ENCODE results near the gene USP20.

Gene USP20

GRCh38 chr9:129823542-129823934, 11.7 kb upstream of the USP20 start:
- no peak for DNase-seq (ENCODE audit: low read depth, low spot score)

DNA sequence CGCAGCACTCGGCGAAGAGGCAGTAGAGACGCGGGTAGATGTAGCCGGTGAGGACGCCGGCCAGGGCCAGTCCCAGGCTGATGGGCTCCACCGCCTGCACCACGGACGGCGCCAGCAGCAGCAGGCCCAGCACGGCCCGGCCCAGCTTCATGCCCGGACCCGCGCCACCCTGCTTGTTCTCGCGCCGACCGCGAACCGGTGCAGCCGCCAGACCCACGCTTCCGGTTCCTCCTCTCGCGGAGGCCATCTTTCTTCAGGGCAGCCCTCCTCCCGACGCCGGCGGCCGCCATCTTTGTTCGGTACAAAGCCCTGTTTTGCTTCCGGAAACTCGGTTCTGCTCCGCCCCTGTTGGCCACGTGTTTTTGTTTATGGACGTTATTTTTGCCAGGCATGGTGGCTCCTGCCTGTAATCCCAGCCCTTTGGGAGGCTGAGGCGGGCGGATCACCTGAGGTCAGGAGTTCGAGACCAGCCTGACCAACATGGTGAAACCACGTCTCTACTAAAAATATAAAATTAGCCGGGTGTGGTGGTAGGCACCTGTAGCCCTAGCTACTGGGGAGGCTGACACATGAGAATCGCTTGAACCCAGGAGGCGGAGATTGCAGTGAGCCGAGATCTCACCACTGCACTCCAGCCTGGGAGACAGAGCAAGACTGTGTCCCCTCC, 11.2 kb upstream of the USP20 start, which contains the start of gene TOR1A:
TSS of gene TOR1A (minus strand) at position 202 of the 667 bp plus-strand sequence. CDS start at position 151, 51 bp downstream.
- peak; percentile 87 for DNase-seq (ENCODE audit: low read depth, low spot score)

DNA sequence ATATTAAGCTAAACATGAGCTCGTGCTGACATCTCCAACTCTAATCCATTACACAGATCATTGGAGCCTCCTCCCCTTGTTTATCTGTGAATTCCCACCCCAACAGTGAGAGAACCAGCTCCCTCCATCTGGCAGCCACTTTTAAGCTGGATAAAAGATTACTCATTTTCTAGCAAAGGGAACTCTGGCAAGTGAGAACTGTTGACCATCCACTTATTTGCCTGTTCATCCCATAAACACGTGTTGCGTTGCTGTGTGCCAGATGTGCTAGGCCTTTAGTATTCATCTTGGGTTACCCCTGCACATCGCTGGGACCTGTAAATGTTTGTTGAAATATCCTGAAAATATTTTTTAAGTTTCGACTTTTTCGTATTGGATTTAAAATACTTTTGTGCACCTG, 8.9 kb upstream of the USP20 start:
- no peak for DNase-seq (ENCODE audit: low read depth, low spot score)

DNA sequence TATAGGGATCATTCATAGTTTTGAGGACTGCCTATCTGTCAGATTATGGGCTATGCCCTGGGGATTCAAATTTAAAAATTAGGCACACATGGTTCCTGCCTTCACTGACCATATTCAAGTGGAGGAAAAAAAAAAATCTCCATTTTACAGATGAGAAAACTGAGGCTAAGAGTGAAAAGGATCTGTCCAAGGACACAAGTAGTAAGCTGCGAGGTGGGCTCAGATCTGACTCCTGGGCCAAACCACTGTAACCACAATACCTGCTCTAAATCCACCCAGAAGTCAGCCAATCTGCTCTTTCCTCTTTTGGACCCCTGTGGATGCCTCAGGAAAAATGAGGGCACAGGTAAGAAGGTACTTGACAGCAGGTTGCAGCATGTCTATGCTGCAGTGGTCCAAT, 8.5 kb upstream of the USP20 start:
- no peak for DNase-seq (ENCODE audit: low read depth, low spot score)

DNA sequence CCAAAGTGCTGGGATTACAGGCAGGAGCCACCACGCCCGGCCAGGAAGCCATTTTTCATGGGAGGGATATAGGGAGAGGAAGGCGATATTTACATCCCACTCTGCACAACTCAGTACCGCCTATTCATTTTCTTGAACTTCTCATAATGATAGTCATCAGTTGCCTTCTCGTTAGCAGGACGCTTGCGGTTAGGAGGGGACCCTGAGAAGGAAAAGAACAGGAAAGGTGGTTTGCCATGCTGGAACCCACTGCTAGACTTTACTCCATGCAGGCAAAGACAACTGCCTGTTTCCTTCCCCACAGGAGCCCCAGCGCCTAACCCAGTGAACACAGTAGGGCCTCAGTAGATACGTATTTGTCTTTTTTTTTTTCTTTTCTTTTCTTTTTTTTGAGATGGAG, 7.2 kb upstream of the USP20 start:
- no peak for DNase-seq (ENCODE audit: low read depth, low spot score)

GRCh38 chr9:129828969-129829368, 6.3 kb upstream of the USP20 start:
- no peak for DNase-seq (ENCODE audit: low read depth, low spot score)

- no peak for DNase-seq (ENCODE audit: low read depth, low spot score)
These were observed 2.3 kb upstream of the USP20 start for GRCh38 chr9:129832982-129833381.

DNA sequence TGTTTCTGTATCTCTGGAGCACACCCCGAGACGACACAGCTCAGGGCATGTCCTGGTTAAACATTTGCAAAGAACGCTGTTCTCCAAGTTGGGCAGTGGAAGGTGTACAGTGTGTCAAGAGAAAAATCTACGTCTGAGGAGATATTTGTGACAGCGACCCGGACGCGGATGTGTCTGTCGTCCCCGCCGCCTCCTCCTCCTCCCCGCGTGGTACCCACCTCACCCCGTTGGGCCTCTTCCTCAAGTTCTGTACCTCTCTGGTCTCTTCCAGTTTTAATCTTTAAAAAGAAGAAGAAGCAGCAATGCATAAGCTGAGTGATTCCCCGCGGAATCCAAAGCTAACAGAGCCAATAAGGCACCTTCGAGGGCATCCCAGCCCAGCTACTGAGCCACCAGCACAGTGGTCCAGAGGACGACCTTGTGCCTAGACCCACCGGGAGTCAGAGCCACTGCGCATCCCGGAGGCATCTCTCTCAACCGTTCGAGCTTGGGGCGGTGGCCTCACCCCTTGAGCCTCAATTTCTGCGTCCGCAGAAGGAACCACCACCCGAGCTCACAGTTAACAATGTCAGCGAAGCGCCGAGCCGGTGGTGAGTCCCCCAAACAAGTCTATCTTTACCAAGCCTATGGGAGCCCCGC, 650 bp upstream of the USP20 start:
- no peak for DNase-seq (ENCODE audit: low read depth, low spot score)

DNA sequence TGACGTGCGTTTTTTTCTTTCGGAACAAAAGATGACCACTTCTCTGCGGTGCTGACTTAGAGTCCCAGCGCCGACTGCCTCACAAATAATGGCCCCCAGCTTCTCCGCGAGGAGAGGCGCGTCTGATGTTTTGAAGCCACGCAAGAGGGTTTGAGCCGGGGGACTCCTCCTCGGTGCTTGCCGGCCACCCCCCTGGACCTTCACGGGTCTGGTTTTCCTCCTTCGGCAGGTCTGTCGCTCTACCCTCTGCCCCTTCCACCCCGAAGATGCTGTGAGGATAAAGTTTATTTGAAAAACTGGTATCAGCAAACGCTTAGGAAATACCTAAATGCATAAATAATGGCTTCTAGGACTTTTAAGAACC, 584 bp downstream of the USP20 start:
- no peak for DNase-seq (ENCODE audit: low read depth, low spot score)

DNA sequence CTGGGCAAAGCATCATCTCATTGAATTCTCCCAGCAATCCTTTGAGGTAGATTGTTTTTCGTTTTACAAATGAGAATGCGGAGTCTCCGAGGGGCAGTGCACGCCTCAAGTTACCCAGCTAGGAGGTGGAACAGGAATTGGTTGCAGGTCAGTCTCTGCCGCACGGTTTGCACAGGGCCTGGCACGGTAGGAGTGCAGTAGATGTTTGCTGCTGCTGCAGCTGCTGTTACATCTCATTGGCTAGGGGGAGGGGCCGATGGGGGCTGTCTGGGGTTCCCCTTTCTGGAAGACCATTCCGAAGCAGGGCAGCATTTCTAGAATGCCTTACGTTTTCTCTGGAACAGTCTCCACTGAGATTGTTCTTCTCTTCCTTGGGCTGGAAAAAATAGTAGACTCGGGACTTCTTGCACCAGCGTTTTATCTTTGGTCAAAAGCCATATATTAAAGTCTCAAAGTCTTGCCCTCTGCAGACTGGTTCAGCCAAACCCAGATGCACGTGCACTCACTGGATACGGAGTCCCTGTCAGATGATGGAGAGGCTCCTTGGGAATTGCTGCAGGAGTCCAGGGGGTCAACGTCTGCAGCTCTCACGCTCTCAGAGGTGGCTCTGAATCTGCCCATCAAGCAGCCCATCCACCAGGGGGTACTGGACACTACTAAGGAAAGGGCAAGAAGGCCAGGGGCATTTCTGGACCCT, 1.2 kb downstream of the USP20 start:
- no peak for DNase-seq (ENCODE audit: low read depth, low spot score)

GRCh38 chr9:129838707-129839259, 3.5 kb downstream of the USP20 start:
- no peak for DNase-seq (ENCODE audit: low read depth, low spot score)

DNA sequence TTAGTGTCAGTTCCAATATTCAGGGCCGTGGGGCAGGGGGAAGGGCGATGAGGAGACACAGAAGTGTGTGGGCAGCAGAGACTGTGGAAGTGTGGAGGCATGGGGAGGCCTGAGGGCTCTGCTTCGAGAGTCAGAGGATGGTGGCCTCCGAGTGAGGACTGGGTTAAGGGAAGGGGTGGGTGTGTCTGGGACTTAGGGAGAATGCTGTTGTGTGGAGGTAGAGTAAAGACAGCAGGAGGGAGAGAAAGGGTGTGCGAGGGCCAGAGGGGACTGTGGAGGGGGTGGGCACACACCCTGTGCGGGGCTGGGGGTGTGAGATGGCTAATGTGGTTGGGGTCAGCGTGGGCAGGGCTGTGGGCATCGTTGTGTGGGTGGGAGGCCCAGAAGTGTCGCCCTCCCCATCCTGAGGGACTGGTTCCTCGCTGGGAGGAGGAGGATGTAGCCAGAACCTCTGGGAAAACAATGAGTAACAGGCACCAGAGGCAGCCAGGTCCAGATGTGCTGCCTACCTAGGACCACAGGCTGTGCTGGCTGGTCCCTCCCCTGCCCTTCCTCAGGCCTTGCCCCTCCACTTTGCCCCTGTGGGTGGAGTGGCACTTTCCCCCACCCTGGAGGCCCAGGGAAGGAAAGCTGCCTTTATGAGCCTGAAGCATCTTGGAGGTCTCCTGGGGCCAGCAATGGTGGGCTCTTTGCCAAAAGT, 4.2 kb downstream of the USP20 start:
- DNase-seq (ENCODE audit: low read depth, low spot score), result no peak

DNA sequence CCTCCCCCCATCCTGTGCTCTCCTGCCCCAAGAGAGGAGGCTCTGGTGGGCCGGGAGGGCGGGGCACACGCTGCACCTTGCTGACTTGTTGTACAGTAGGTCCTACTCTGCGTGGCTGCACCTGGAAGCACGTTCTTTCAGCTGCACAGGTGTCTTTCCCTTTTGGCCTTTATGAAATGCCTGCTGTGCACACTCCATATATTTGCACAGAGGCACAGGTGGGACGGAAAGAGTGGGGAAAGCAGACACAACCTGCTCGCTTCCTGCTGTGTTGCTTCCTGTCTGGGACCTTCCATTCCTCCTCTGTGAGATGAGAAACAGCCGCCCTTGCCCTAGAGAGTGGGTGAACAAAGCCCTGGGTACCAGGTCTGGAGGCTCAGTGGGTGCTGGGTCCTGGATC, 4.8 kb downstream of the USP20 start:
- no peak for DNase-seq (ENCODE audit: low read depth, low spot score)

GRCh38 chr9:129841071-129841470, 5.8 kb downstream of the USP20 start:
- DNase-seq (ENCODE audit: low read depth, low spot score), result no peak

DNA sequence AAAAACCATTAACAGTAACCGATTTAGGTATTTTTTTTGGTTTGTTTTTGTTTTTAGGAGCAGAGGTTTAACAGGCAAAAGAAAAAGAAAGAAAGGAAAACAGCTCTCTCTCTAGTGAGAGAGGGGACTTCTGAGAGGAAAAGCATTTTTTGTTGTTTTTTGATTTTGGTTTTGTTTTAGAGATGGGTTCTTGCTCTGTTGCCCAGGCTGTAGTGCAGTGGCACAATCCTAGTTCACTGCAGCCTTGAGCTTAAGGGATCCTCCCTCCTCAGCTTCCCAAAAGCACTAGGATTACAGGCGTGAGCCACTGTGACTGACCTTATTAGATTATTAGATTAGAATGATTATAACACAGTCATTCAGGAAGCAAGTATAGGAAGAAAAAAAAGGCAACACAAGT, 10.1 kb downstream of the USP20 start:
- DNase-seq (ENCODE audit: low read depth, low spot score), result no peak

GRCh38 chr9:129848712-129849441, 13.6 kb downstream of the USP20 start:
- no peak for DNase-seq (ENCODE audit: low read depth, low spot score)

DNA sequence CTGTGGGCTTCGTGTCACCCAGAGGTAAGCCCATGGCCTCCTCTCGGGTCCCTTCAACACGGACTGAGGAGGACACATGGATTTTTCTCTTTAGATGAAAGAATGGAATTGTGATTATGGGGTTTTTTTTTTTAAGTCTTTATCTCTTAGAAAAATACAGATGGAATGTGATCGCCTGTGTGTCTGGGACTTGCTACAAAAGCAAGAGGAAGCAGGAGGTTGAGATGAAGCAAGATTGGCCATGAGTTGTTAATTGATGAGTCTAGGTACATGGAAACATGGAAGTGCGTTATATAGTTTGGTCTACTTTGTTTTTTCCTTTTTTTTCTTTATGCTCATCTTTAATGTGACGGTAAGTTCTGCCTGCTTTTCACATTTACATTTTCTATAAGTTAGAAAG, 14.6 kb downstream of the USP20 start:
- DNase-seq (ENCODE audit: low read depth, low spot score), result no peak

- DNase-seq (ENCODE audit: low read depth, low spot score), result no peak
These were observed 15.7 kb downstream of the USP20 start for GRCh38 chr9:129850821-129851550.

DNA sequence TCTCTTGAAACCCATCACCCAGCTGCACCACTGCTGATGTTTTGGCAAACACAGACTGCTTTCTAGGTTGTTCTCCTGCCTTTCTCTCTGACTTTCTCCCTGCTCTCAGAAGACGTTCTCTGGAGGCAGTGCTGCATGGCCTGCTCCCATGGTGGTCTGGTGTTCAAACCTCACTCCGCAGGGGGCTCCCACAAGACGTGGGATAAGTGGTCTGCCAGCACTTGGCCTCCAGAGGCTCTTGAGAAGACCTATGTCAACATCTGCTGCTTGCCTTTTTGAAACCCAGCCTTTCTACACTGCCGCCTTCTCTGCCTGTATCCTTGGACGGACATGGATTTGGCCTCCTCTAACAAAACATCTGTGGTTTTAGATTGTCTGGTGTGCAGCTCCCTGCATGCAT, 16.6 kb downstream of the USP20 start:
- no peak for DNase-seq (ENCODE audit: low read depth, low spot score)

- DNase-seq (ENCODE audit: low read depth, low spot score), result no peak
These were observed 17.3 kb downstream of the USP20 start for GRCh38 chr9:129852579-129852978.

DNA sequence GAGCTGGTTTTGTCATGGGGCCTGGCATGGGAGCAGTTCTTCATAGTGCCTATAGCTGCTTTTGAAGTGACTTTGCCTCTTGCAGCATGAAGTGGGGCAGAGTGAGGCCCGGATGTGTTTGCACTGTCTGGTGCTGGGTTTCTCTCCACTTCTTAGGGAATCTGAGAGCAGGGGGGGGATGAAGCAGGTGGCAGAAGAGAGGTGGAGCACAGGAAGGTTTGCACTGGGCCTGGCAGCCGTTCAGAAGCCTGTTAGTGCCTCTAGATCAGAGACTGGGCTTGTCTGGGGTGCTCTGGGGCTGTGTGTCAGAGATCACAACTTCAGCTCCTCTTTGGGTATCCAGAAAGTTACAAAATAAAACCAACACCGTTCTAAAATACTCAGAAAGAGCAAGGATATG, 18.4 kb downstream of the USP20 start:
- DNase-seq (ENCODE audit: low read depth, low spot score), result no peak

Measured in activated naive CD8-positive, alpha-beta T cell treated with anti-CD3 and anti-CD28 coated beads, Interleukin-2, amount 50 U/mL, for 16 hours (primary cell).